IMR-90 (cell line): ENCODE measurements around the gene PLPP3. TPM values are rescaled to one million over a fixed set of nuclear protein-coding genes. Genes with fewer than 3 reads are reported as not detected.

Experiments used
- ATAC-seq: fragments of 200-7000 bp; cut with Tn5 transposase; 2 replicates; pipeline ENCODE4 v1.9.1; 2020; ENCODE audit warnings: low read depth, mild to moderate bottlenecking, moderate library complexity
- BruUV-seq: library from RNA; stranded (reverse); fragments of 400-500 nt; replicated peaks from 2 replicates; lab custom pipeline; 2021; lab: Mats Ljungman, UMichigan
- CTCF ChIA-PET: fragments of 300-600 bp; formaldehyde crosslinking; extraction: SDS; loops from one replicate; lab custom pipeline; 2021; ENCODE audit warnings: antibody characterized with exemption; lab: Yijun Ruan, JAX
- POLR2A ChIA-PET: fragments of 300-600 bp; sonication (Branson Sonifier 250); formaldehyde crosslinking; loops from one replicate; lab custom pipeline; 2022; ENCODE audit warnings: antibody characterized with exemption; ENCODE audit not compliant: unreplicated experiment; lab: Charles Lee
- DNase-seq: peaks from one replicate; pipeline ENCODE4 v3.0.0; 2013
- H2AFZ ChIP-seq: replicated peaks from 2 replicates; pipeline ENCODE3; 2013; ENCODE audit warnings: low read length, mild to moderate bottlenecking; ENCODE audit not compliant: poor library complexity
- H2AK5ac ChIP-seq: 2 replicates; pipeline ENCODE4 v1.6.1; 2013; ENCODE audit warnings: low read depth, low read length, inconsistent platforms
- H2AK9ac ChIP-seq: replicated peaks from 2 replicates; pipeline ENCODE3; 2013; ENCODE audit warnings: mild to moderate bottlenecking, low read depth, low read length, moderate library complexity; ENCODE audit not compliant: poor library complexity
- H2BK120ac ChIP-seq: 2 replicates; pipeline ENCODE4 v1.6.1; 2013; ENCODE audit warnings: low read depth, low read length, inconsistent platforms
- H2BK15ac ChIP-seq: 3 replicates; pipeline ENCODE4 v1.6.1; 2013; ENCODE audit warnings: low read depth, low read length, inconsistent platforms
- H2BK20ac ChIP-seq: 2 replicates; pipeline ENCODE4 v1.6.1; 2013; ENCODE audit warnings: low read depth, mild to moderate bottlenecking, inconsistent platforms, low read length, moderate library complexity
- H2BK5ac ChIP-seq: 2 replicates; pipeline ENCODE4 v1.6.1; 2013; ENCODE audit warnings: mild to moderate bottlenecking, low read depth, low read length, inconsistent platforms; ENCODE audit not compliant: poor library complexity, severe bottlenecking
- H3K14ac ChIP-seq: replicated peaks from 2 replicates; pipeline ENCODE4 v1.6.1; 2013; ENCODE audit warnings: low read depth, low read length, inconsistent platforms
- H3K18ac ChIP-seq: 2 replicates; pipeline ENCODE4 v1.6.1; 2013; ENCODE audit warnings: low read depth, low read length, control low read depth
- H3K23ac ChIP-seq: 2 replicates; pipeline ENCODE4 v1.6.1; 2013; ENCODE audit warnings: low read depth, low read length, inconsistent platforms
- H3K27ac ChIP-seq: 2 replicates; pipeline ENCODE4 v1.5.1; 2013; ENCODE audit warnings: mild to moderate bottlenecking, control low read depth, low read length; ENCODE audit not compliant: insufficient read depth
- H3K27me3 ChIP-seq: 2 replicates; pipeline ENCODE4 v1.6.1; 2013; ENCODE audit warnings: low read length; ENCODE audit not compliant: control insufficient read depth, insufficient read depth
- H3K36me3 ChIP-seq: 2 replicates; pipeline ENCODE4 v1.6.1; 2013; ENCODE audit warnings: low read length, mixed read lengths; ENCODE audit not compliant: control insufficient read depth, insufficient read depth
- H3K4ac ChIP-seq: 2 replicates; pipeline ENCODE4 v1.6.1; 2013; ENCODE audit warnings: low read depth, low read length, inconsistent platforms
- H3K4me1 ChIP-seq: 2 replicates; pipeline ENCODE4 v1.6.1; 2013; ENCODE audit warnings: low read length, mixed read lengths; ENCODE audit not compliant: control insufficient read depth, insufficient read depth
- H3K4me2 ChIP-seq: 2 replicates; pipeline ENCODE4 v1.6.1; 2013; ENCODE audit warnings: low read depth, mild to moderate bottlenecking, control low read depth, low read length, moderate library complexity
- H3K4me3 ChIP-seq: 2 replicates; pipeline ENCODE4 v1.5.1; 2013; ENCODE audit warnings: low read depth, mild to moderate bottlenecking, control low read depth, low read length, moderate library complexity; ENCODE audit not compliant: insufficient read depth
- H3K56ac ChIP-seq: 2 replicates; pipeline ENCODE4 v1.6.1; 2013; ENCODE audit warnings: low read length, inconsistent platforms; ENCODE audit not compliant: insufficient read depth; ENCODE audit errors: extremely low read depth
- H3K79me1 ChIP-seq, 2 experiments: 2 replicates each; pipeline ENCODE4 v1.6.1; 2013; ENCODE audit warnings: low read length in 2 of 2, inconsistent platforms in 1 of 2, low read depth in 1 of 2
- H3K9ac ChIP-seq: 2 replicates; pipeline ENCODE4 v1.6.1; 2013; ENCODE audit warnings: low read depth, low read length, control low read depth
- H3K9me1 ChIP-seq: 2 replicates; pipeline ENCODE4 v1.6.1; 2013; ENCODE audit warnings: low read length, inconsistent platforms; ENCODE audit not compliant: insufficient read depth
- H3K9me3 ChIP-seq: 2 replicates; pipeline ENCODE4 v1.6.1; 2013; ENCODE audit warnings: low read length; ENCODE audit not compliant: control insufficient read depth, insufficient read depth
- H4K20me1 ChIP-seq: 2 replicates; pipeline ENCODE4 v1.6.1; 2013; ENCODE audit warnings: low read length, inconsistent platforms; ENCODE audit not compliant: insufficient read depth
- H4K5ac ChIP-seq: 2 replicates; pipeline ENCODE4 v1.6.1; 2013; ENCODE audit warnings: mild to moderate bottlenecking, low read depth, low read length, control low read depth
- H4K8ac ChIP-seq, 2 experiments: 2 replicates each; pipeline ENCODE4 v1.6.1; 2013; ENCODE audit warnings: low read depth in 2 of 2, low read length in 2 of 2, control low read depth in 1 of 2, inconsistent platforms in 1 of 2
- H4K91ac ChIP-seq: 2 replicates; pipeline ENCODE4 v1.6.1; 2013; ENCODE audit warnings: low read depth, low read length, inconsistent platforms; ENCODE audit not compliant: insufficient read depth
- BHLHE40 ChIP-seq: fragments of 150-350 bp; IDR thresholded peaks from 2 replicates; pipeline ENCODE4 v1.6.1; 2016; ENCODE audit warnings: mild to moderate bottlenecking, low read depth, low read length
- CEBPB ChIP-seq: IDR thresholded peaks from 2 replicates; pipeline ENCODE4 v1.6.1; 2012; ENCODE audit warnings: low read depth, low read length, improper control_type of control experiment
- CHD1 ChIP-seq: IDR thresholded peaks from 2 replicates; pipeline ENCODE4 v1.6.1; 2012; ENCODE audit warnings: low read depth, low read length, improper control_type of control experiment
- FOS ChIP-seq: fragments of 150-350 bp; IDR thresholded peaks from 2 replicates; pipeline ENCODE4 v1.6.1; 2016; ENCODE audit warnings: low read depth, low read length
- MAFK ChIP-seq: IDR thresholded peaks from 2 replicates; pipeline ENCODE4 v1.6.1; 2012; ENCODE audit warnings: low read depth, low read length, improper control_type of control experiment
- MAZ ChIP-seq: IDR thresholded peaks from 2 replicates; pipeline ENCODE4 v1.6.1; 2012; ENCODE audit warnings: low read depth, mild to moderate bottlenecking, low read length, improper control_type of control experiment, moderate library complexity, borderline replicate concordance
- MXI1 ChIP-seq: IDR thresholded peaks from 2 replicates; pipeline ENCODE4 v1.6.1; 2012; ENCODE audit warnings: low read depth, mild to moderate bottlenecking, low read length, moderate library complexity, borderline replicate concordance
- NFE2L2 ChIP-seq: fragments of 150-350 bp; IDR thresholded peaks from 2 replicates; pipeline ENCODE4 v1.6.1; 2016; ENCODE audit warnings: low read depth, mild to moderate bottlenecking, low read length
- POLR2A ChIP-seq: IDR thresholded peaks from 2 replicates; pipeline ENCODE4 v1.6.1; 2012; ENCODE audit warnings: mild to moderate bottlenecking, low read depth, low read length
- RAD21 ChIP-seq: IDR thresholded peaks from 2 replicates; pipeline ENCODE4 v1.6.1; 2012; ENCODE audit warnings: low read length, improper control_type of control experiment
- RCOR1 ChIP-seq: IDR thresholded peaks from 2 replicates; pipeline ENCODE4 v1.6.1; 2012; ENCODE audit warnings: mild to moderate bottlenecking, low read length, improper control_type of control experiment; ENCODE audit not compliant: insufficient replicate concordance
- RFX5 ChIP-seq: IDR thresholded peaks from 2 replicates; pipeline ENCODE4 v1.8.0; 2012; ENCODE audit warnings: low read depth, mild to moderate bottlenecking, low read length, moderate library complexity
- SMC3 ChIP-seq: fragments of 150-350 bp; IDR thresholded peaks from 2 replicates; pipeline ENCODE4 v1.6.1; 2016; ENCODE audit warnings: low read depth, mild to moderate bottlenecking, antibody characterized with exemption, low read length, moderate library complexity
- dilution Hi-C: fragments of 300-500 bp; cut with HindIII; formaldehyde crosslinking; loops from one replicate; pipeline ENCODE4 v1.14.3; 2018; ENCODE audit warnings: low sequenced_read_pairs; ENCODE audit not compliant: unreplicated experiment
- in situ Hi-C: fragments of 300-500 bp; cut with MboI; formaldehyde crosslinking; loops from 3 replicates; pipeline ENCODE4 v1.14.3; 2019; ENCODE audit warnings: low sequenced_read_pairs, inconsistent platforms, mixed read lengths
- intact Hi-C: fragments of 100-400 bp; cut with micrococcal nuclease; formaldehyde crosslinking; loops from 2 replicates; pipeline ENCODE4 v1.10.0; 2022
- polyA plus RNA-seq, 3 experiments: library from polyadenylated mRNA; depleted of rRNA; stranded (reverse); fragments of >200 nt; gene quantifications; 2 replicates each; pipeline ENCODE4 v1.2.3, GENCODE V29; 2012; ENCODE audit warnings: low replicate concordance in 1 of 3
- total RNA-seq: library from RNA; depleted of rRNA; stranded (reverse); fragments of >200 nt; gene quantifications from 2 replicates; pipeline ENCODE4 v1.2.3, GENCODE V29; 2012
- TF ChIP-seq, protein P1 (sequence below): conservative IDR thresholded peaks from 2 replicates; pipeline ENCODE4 v1.5.1; 2012; ENCODE audit warnings: mild to moderate bottlenecking, low read depth, low read length, improper control_type of control experiment
- TF ChIP-seq, protein P2 (sequence below): fragments of 150-350 bp; IDR thresholded peaks from 2 replicates; pipeline ENCODE4 v1.6.1; 2016; ENCODE audit warnings: low read depth, mild to moderate bottlenecking, low read length, moderate library complexity, borderline replicate concordance
- TF ChIP-seq, protein P3 (sequence below): fragments of 150-350 bp; IDR thresholded peaks from 2 replicates; pipeline ENCODE4 v1.6.1; 2017; ENCODE audit warnings: mild to moderate bottlenecking, antibody characterized with exemption, low read length, low read depth

PLPP3 gene
- total and polyA plus RNA-seq, 2 of the 4 experiments (the other 2 are of a cell fraction) = 49.9 to 56.6 TPM

DNA sequence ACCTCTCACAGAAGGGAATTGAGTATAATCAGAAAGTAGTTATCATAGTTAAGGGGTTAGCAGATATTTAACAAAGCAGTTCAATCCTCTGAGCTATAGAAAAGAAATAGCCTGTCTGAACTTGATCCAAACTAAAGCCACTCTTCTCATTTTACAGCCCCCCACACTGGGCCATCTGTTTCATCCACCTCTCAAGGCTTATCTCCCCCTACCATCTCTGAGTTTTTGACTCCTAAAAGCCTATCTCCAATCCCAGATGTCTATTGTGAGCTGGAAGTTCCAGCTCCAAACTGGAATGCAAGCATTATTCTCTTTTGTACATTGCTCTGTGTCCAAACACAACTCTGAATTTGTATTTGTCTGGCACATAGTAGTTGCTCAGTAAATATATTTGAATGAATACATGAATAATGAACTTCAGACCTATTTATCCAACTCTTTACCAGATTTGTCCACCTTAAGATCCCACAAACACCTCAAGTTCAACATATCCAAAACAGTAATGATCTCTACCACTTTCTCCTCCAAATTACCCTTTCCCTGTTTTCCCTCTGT is 98.1 kb downstream of the PLPP3 start:
- no peak overlapping the region for H3K4ac ChIP-seq

More for the DNA sequence above, 98.1 kb downstream of the PLPP3 start:
- ATAC-seq (no peak), DNase-seq (no peak)
- H2AFZ ChIP-seq = no peak overlapping the region
- in situ Hi-C loops = no loop called here
- H3K9me3 ChIP-seq = no peaks in the 10 kb centered on the region
- CTCF ChIA-PET = no interaction called here
- dilution Hi-C loops = no loop called here
- no peak overlapping the region for H3K56ac ChIP-seq
- H4K20me1 ChIP-seq = no peaks in the 10 kb centered on the region
- no peak overlapping the region for H3K4me3 ChIP-seq
- no peaks in the 10 kb centered on the region for H3K36me3 ChIP-seq
- H3K9me1 ChIP-seq = peaks cover 5% of the 10 kb centered on the region
- H3K9ac ChIP-seq = no peak overlapping the region
- no peak overlapping the region for H2AK5ac ChIP-seq
- no peak overlapping the region for H2BK20ac ChIP-seq
- peaks cover 2% of the 10 kb centered on the region; the same call in 1 of the 2 replicates for H3K4me1 ChIP-seq
- no peak overlapping the region for H3K18ac ChIP-seq
- H2BK120ac ChIP-seq = no peak overlapping the region
- H3K4me2 ChIP-seq = no peak overlapping the region
- no peak overlapping the region for H3K23ac ChIP-seq
- BruUV-seq = no TSS peak
- no peak overlapping the region for H2BK15ac ChIP-seq
- no peak overlapping the region for H3K14ac ChIP-seq
- TF ChIP-seq, protein P1, sequence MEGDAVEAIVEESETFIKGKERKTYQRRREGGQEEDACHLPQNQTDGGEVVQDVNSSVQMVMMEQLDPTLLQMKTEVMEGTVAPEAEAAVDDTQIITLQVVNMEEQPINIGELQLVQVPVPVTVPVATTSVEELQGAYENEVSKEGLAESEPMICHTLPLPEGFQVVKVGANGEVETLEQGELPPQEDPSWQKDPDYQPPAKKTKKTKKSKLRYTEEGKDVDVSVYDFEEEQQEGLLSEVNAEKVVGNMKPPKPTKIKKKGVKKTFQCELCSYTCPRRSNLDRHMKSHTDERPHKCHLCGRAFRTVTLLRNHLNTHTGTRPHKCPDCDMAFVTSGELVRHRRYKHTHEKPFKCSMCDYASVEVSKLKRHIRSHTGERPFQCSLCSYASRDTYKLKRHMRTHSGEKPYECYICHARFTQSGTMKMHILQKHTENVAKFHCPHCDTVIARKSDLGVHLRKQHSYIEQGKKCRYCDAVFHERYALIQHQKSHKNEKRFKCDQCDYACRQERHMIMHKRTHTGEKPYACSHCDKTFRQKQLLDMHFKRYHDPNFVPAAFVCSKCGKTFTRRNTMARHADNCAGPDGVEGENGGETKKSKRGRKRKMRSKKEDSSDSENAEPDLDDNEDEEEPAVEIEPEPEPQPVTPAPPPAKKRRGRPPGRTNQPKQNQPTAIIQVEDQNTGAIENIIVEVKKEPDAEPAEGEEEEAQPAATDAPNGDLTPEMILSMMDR = no peak
- TF ChIP-seq RAD21 (no peak), MAFK (no peak), CEBPB (no peak), FOS (no peak), RFX5 (no peak), MXI1 (no peak), CHD1 (no peak), NFE2L2 (no peak), RCOR1 (no peak), SMC3 (no peak), BHLHE40 (no peak), POLR2A (no peak), MAZ (no peak)
- TF ChIP-seq, protein P2, sequence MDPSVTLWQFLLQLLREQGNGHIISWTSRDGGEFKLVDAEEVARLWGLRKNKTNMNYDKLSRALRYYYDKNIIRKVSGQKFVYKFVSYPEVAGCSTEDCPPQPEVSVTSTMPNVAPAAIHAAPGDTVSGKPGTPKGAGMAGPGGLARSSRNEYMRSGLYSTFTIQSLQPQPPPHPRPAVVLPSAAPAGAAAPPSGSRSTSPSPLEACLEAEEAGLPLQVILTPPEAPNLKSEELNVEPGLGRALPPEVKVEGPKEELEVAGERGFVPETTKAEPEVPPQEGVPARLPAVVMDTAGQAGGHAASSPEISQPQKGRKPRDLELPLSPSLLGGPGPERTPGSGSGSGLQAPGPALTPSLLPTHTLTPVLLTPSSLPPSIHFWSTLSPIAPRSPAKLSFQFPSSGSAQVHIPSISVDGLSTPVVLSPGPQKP = no peak
- TF ChIP-seq, protein P3, sequence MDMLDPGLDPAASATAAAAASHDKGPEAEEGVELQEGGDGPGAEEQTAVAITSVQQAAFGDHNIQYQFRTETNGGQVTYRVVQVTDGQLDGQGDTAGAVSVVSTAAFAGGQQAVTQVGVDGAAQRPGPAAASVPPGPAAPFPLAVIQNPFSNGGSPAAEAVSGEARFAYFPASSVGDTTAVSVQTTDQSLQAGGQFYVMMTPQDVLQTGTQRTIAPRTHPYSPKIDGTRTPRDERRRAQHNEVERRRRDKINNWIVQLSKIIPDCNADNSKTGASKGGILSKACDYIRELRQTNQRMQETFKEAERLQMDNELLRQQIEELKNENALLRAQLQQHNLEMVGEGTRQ = no peak
- H3K79me1 ChIP-seq = no peaks in the 10 kb centered on the region
- H3K27me3 ChIP-seq = no peaks in the 10 kb centered on the region
- no peak overlapping the region for H3K27ac ChIP-seq
- no peak overlapping the region for H2AK9ac ChIP-seq
- H4K5ac ChIP-seq = no peak overlapping the region
- intact Hi-C loops = loop anchor here (10.0 kb wide), 3 partner anchors 296 to 766 kb away; no protein-coding TSS in a partner anchor
- no peak overlapping the region for H4K91ac ChIP-seq
- H2BK5ac ChIP-seq = no peak overlapping the region
- POLR2A ChIA-PET = no interaction called here
- no peak overlapping the region for H4K8ac ChIP-seq
